SK-N-SH treated with all-trans-retinoic acid at 6 μM for 48 hours (cell line): ENCODE results near the gene RAB6A.

ENCODE experiments used
- GLIS3 ChIP-seq: fragments of 250-450 bp; sonication (Bioruptor Pico); IDR thresholded peaks from 2 replicates; pipeline ENCODE4 v1.5.0; 2020; ENCODE audit warnings: mild to moderate bottlenecking, moderate library complexity
- SNAI2 ChIP-seq: fragments of 250-450 bp; sonication (Bioruptor Pico); IDR thresholded peaks from 2 replicates; pipeline ENCODE4 v1.5.0; 2020; ENCODE audit warnings: mild to moderate bottlenecking, moderate library complexity
- TOX ChIP-seq: fragments of 250-450 bp; sonication (Bioruptor Pico); IDR thresholded peaks from 2 replicates; pipeline ENCODE4 v1.8.0; 2021; ENCODE audit warnings: mild to moderate bottlenecking, moderate library complexity, borderline replicate concordance

- TF ChIP-seq GLIS3 (CRISPR knock-in tag), result no peak
- TF ChIP-seq SNAI2 (CRISPR knock-in tag), result no peak
- TF ChIP-seq TOX (CRISPR knock-in tag), result no peak
These were observed 90.1 kb downstream of the RAB6A start for GRCh38 chr11:73670808-73671207.
